Measurements from ENCODE around the gene GNAZ.
"Not testable (repeated sequence)": the region's sequence is repeated elsewhere in the genome, so short reads cannot be mapped to it uniquely, and the experiment has no call there.

GNAZ gene

GRCh38 chr22:23045461-23045860 is 24.9 kb upstream of the GNAZ start:
- no peak for DNase-seq

- no peak for DNase-seq
Measured at GRCh38 chr22:23047265-23047664, 23.1 kb upstream of the GNAZ start.

GRCh38 chr22:23047742-23048141 is 22.6 kb upstream of the GNAZ start:
- DNase-seq, result no peak

- DNase-seq, result not testable (repeated sequence)
Measured at GRCh38 chr22:23050546-23050945, 19.8 kb upstream of the GNAZ start.

GRCh38 chr22:23053051-23053707 is 17.1 kb upstream of the GNAZ start:
- no peak for DNase-seq

GRCh38 chr22:23053912-23054530 is 16.3 kb upstream of the GNAZ start:
- DNase-seq, result no peak

GRCh38 chr22:23054531-23055257 is 15.6 kb upstream of the GNAZ start:
- DNase-seq, result no peak

- no peak for DNase-seq
Measured at GRCh38 chr22:23055449-23056179, 14.7 kb upstream of the GNAZ start.

GRCh38 chr22:23057331-23057730 is 13.0 kb upstream of the GNAZ start:
- DNase-seq, result no peak

GRCh38 chr22:23058063-23058462 is 12.3 kb upstream of the GNAZ start:
- no peak for DNase-seq

GRCh38 chr22:23058481-23059283 is 11.6 kb upstream of the GNAZ start:
- DNase-seq, result no peak

GRCh38 chr22:23059284-23059948 is 10.9 kb upstream of the GNAZ start:
- no peak for DNase-seq

- DNase-seq, result no peak
Measured at GRCh38 chr22:23060612-23061400, 9.5 kb upstream of the GNAZ start.

- DNase-seq, result no peak
Measured at GRCh38 chr22:23061471-23062280, 8.6 kb upstream of the GNAZ start.

GRCh38 chr22:23062616-23063538 is 7.4 kb upstream of the GNAZ start:
- no peak for DNase-seq

- DNase-seq, result no peak
Measured at GRCh38 chr22:23063539-23064380, 6.6 kb upstream of the GNAZ start.

- no peak for DNase-seq
Measured at GRCh38 chr22:23064381-23065068, 5.8 kb upstream of the GNAZ start.

GRCh38 chr22:23065069-23065451 is 5.3 kb upstream of the GNAZ start:
- DNase-seq, result no peak

All from activated CD4-positive, alpha-beta T cell treated with anti-CD3 and anti-CD28 coated beads, Interleukin-2, amount 50 U/mL, for 1 hour (primary cell).